Activated CD4-positive, alpha-beta T cell treated with anti-CD3 and anti-CD28 coated beads for 36 hours (primary cell): Measurements from ENCODE around the gene ZNF786. TPM values are rescaled to one million over a fixed set of nuclear protein-coding genes. Genes with fewer than 3 reads are reported as not detected.
"Not testable (repeated sequence)": the region's sequence is repeated elsewhere in the genome, so short reads cannot be mapped to it uniquely, and the experiment has no call there.

Source experiments
- ATAC-seq: fragments of 200-7000 bp; cut with Tn5 transposase; one replicate; pipeline ENCODE4 v1.10.0; 2021; ENCODE audit warnings: mild to moderate bottlenecking, moderate library complexity
- CTCF ChIA-PET: fragments of 350-600 bp; sonication (Branson Sonifier 250); formaldehyde crosslinking; loops from one replicate; lab custom pipeline; 2021; ENCODE audit warnings: antibody characterized with exemption; lab: Charles Lee
- POLR2A ChIA-PET: fragments of 350-600 bp; sonication (Branson Sonifier 250); formaldehyde crosslinking; loops from one replicate; lab custom pipeline; 2021; ENCODE audit warnings: antibody characterized with exemption, inconsistent platforms; lab: Charles Lee
- DNase-seq: peaks from one replicate; pipeline ENCODE4 v3.0.0-alpha.2; 2020
- H3K27ac Mint-ChIP-seq: one replicate; pipeline ENCODE4 v1.8.0; 2021; ENCODE audit warnings: mixed read lengths
- H3K27me3 Mint-ChIP-seq: one replicate; pipeline ENCODE4 v1.8.0; 2021; ENCODE audit warnings: mixed read lengths
- H3K36me3 Mint-ChIP-seq: one replicate; pipeline ENCODE4 v1.8.0; 2021; ENCODE audit warnings: low read depth, mixed read lengths
- H3K4me1 Mint-ChIP-seq: one replicate; pipeline ENCODE4 v1.8.0; 2021; ENCODE audit warnings: mixed read lengths
- H3K4me3 Mint-ChIP-seq: one replicate; pipeline ENCODE4 v1.8.0; 2021; ENCODE audit warnings: mild to moderate bottlenecking, moderate library complexity, mixed read lengths
- H3K9me3 Mint-ChIP-seq: one replicate; pipeline ENCODE4 v1.8.0; 2021; ENCODE audit warnings: low read depth, mixed read lengths
- intact Hi-C, 2 experiments: fragments of 100-400 bp; cut with DNase I in 1 of 2; cut with micrococcal nuclease in 1 of 2; formaldehyde crosslinking; loops; one replicate each; pipeline versions ENCODE4 v1.14.2 to v1.15.1; 2022 to 2024; cut with DNase I, micrococcal nuclease
- total RNA-seq, 2 experiments: library from RNA; stranded (reverse); gene quantifications; one replicate each; pipeline ENCODE4 v1.2.3, GENCODE V29; 2021

Gene ZNF786
- total RNA-seq, 2 experiments from 2014 or later: 4.4 to 4.8 TPM

DNA sequence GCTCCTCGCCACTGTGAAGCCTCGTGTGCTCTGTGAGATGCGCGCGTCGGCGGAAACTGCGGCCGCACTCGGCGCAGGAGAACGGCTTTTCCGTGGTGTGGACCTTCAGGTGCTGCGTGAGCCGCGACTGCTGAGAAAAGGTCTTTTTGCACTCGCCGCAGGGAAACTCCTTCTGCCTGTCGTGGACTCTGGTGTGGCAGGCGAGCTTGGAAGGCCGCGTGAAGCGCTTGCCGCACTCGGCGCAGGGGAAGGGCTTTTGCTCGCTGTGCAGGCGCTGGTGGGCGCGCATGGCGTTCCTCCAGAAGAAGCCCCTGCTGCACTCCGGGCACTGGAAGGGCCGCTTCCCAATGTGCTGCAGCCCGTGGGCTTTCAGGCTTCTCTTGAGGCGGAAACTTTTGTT lies 13.7 kb upstream of the ZNF786 start:
- H3K9me3 Mint-ChIP-seq: no peaks in the 10 kb centered on the region
- intact Hi-C loops: no loop called here
- POLR2A ChIA-PET: no interaction called here
- H3K27ac Mint-ChIP-seq: no peak overlapping the region
- no peaks in the 10 kb centered on the region for H3K27me3 Mint-ChIP-seq
- ATAC-seq: no peak
- no peak overlapping the region for H3K4me3 Mint-ChIP-seq
- CTCF ChIA-PET: no interaction called here
- DNase-seq: no peak
- peaks cover 5% of the 10 kb centered on the region for H3K4me1 Mint-ChIP-seq
- H3K36me3 Mint-ChIP-seq: no peaks in the 10 kb centered on the region

DNA sequence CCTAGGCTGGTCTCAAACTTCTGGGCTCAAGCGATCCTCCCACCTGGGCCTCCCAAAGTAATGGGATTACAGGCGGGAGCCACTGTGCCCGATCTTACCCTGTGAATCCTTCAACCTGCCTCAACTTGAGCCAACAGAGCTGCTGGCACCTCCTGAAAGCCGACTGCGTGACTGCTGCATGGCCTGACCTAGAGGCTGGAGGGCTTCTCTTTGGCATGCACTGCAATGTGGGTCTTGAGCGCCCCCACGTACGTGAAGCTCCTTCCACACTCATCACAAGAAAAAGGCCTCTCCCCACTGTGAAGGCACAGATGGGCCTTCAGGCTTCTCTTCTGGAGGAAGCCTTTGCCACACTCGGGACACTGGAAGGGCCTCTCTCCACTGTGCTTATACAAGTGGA lies 12.9 kb upstream of the ZNF786 start:
- H3K4me3 Mint-ChIP-seq: no peak overlapping the region
- no peaks in the 10 kb centered on the region for H3K27me3 Mint-ChIP-seq
- CTCF ChIA-PET: interaction anchor here (0.6 kb wide), 2 partner anchors 43 to 105 kb away, joined by 3 to 4 read pairs; no protein-coding TSS in a partner anchor
- POLR2A ChIA-PET: no interaction called here
- no peak overlapping the region for H3K27ac Mint-ChIP-seq
- H3K9me3 Mint-ChIP-seq: no peaks in the 10 kb centered on the region
- intact Hi-C loops: no loop called here
- no peak for DNase-seq
- no peaks in the 10 kb centered on the region for H3K36me3 Mint-ChIP-seq
- no peak for ATAC-seq
- H3K4me1 Mint-ChIP-seq: peaks cover 5% of the 10 kb centered on the region

DNA sequence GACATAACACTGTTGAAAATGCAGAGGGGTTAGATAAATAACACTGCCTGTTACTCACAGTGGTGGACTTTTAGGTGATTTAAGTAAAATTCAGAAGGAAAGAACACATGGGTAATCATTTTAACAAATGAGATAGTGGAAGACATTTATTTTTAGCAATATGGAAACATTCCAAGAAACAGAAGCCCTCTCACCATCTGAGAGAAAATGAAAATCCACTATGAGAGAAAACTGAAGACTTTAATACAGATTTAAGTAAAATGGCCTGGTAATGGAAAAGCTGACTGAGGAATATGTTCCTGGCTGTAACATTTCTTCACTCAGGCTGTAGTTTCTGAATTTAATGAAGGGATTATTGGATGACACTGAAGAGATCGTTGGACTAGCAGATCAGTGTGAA lies 12.1 kb upstream of the ZNF786 start:
- intact Hi-C loops: no loop called here
- no peak for ATAC-seq
- no peak overlapping the region for H3K4me3 Mint-ChIP-seq
- H3K9me3 Mint-ChIP-seq: no peaks in the 10 kb centered on the region
- ChIA-PET POLR2A (no interaction called here), CTCF (no interaction called here)
- H3K36me3 Mint-ChIP-seq: no peaks in the 10 kb centered on the region
- no peak overlapping the region for H3K27ac Mint-ChIP-seq
- peaks cover 5% of the 10 kb centered on the region for H3K4me1 Mint-ChIP-seq
- no peaks in the 10 kb centered on the region for H3K27me3 Mint-ChIP-seq
- no peak for DNase-seq

DNA sequence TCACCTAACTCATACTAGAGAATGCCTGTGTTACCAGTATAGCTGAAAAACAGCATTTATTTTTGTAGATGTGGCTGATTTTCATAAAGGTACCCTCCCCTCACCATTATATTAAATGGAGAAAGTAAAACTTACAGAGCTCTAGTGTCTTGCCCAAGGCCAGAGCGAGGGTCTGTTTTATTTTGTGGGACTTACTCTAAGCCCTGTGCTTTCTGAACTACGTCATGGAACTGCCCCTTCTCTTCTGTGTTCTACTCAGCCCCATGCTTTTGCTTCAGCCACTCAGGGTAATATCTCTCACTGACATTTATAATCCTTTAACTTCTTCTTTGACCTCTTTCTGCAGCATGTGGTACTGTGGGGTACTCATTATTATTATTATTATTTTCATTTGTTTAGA lies 10.3 kb upstream of the ZNF786 start:
- ChIA-PET POLR2A (no interaction called here), CTCF (interaction anchor here (1.0 kb wide), 1 partner anchor 94 kb away, joined by 4 read pairs; the partner anchor contains the start of gene ZNF282)
- Mint-ChIP-seq H3K4me3 (no peak overlapping the region), H3K27ac (no peak overlapping the region), H3K27me3 (no peaks in the 10 kb centered on the region), H3K36me3 (no peaks in the 10 kb centered on the region), H3K9me3 (no peaks in the 10 kb centered on the region), H3K4me1 (peaks cover 5% of the 10 kb centered on the region)
- intact Hi-C loops: no loop called here
- no peak for ATAC-seq
- DNase-seq: no peak

DNA sequence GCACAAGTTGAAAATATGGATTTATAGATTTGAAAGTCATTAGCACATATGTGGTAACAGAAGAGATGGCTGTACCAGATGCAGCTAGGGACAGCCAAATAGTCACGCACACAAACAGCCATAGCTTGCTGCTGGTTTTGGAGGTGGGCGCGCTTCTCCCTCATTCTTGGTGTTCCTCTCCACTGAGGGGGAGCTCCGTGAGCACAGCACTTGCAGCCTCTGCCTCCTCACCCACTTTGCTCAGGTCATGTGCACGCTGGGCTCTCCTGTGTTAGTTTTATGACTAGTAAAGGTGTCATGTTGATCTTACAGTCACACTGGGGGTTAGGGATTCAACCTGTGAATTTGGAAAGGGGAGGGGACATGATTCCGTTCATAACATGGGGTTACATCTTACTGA lies 8.5 kb upstream of the ZNF786 start:
- ATAC-seq (no peak), DNase-seq (no peak)
- POLR2A ChIA-PET: no interaction called here
- Mint-ChIP-seq H3K9me3 (no peaks in the 10 kb centered on the region), H3K4me3 (no peak overlapping the region), H3K27ac (no peak overlapping the region), H3K27me3 (no peaks in the 10 kb centered on the region), H3K4me1 (peaks cover 5% of the 10 kb centered on the region), H3K36me3 (no peaks in the 10 kb centered on the region)
- CTCF ChIA-PET: interaction anchor here (0.7 kb wide), 1 partner anchor 16 kb away, joined by 3 read pairs; no protein-coding TSS in a partner anchor
- intact Hi-C loops: no loop called here

DNA sequence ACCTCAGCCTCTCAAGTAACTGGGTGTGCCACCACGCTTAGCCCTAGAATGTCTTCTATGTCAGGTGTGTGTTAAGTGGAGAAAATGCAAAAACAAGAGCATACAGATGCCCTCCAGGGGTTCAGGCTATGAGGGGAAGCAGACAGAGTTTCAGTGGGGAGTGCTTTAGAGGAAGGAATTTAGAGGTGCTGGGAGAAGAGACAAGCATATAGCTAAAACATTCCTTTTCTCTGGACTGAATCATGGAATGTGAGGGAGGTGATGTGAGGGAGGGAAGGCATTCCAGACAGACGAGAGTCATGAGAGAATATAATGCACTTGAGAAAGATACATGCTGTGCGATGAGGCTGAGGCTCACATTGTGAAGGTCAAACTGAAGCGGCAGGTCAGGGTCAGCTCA lies 6.6 kb upstream of the ZNF786 start:
- ChIA-PET POLR2A (no interaction called here), CTCF (interaction anchor here (0.6 to 1.3 kb wide), 2 partner anchors 12 to 35 kb away, joined by 3 to 8 read pairs; no protein-coding TSS in a partner anchor)
- Mint-ChIP-seq H3K27me3 (no peaks in the 10 kb centered on the region), H3K9me3 (no peaks in the 10 kb centered on the region), H3K36me3 (no peaks in the 10 kb centered on the region), H3K4me1 (peaks cover 2% of the 10 kb centered on the region), H3K4me3 (no peak overlapping the region), H3K27ac (no peak overlapping the region)
- ATAC-seq: no peak
- intact Hi-C loops: no loop called here
- DNase-seq: no peak

DNA sequence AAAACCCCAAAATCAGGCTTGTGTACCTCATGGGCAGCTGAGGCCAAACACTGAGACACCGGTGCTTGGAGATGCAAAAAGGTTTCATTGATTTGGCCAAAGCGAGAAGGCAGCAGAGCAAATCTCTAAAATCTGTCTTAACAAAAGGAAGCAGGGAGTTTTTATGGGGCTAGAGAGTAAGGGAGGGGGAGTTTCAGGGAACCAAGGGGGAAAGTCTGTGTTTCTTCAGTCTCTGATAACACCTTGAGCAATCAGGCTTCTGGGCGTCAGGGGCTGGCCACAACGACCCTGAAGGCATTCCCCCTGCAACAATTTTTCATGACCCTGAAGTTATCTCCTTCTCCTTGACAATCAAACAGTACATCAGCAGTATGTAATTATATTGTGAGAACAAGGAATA lies 2.7 kb upstream of the ZNF786 start:
- H3K27ac Mint-ChIP-seq: no peak overlapping the region
- H3K4me3 Mint-ChIP-seq: no peak overlapping the region
- H3K9me3 Mint-ChIP-seq: no peaks in the 10 kb centered on the region
- peaks cover 14% of the 10 kb centered on the region for H3K4me1 Mint-ChIP-seq
- DNase-seq (no peak), ATAC-seq (no peak)
- ChIA-PET POLR2A (interaction anchor here (0.9 kb wide), 1 partner anchor 54 kb away, joined by 3 read pairs; the partner anchor contains the start of gene ZNF398), CTCF (interaction anchor here (0.7 to 1.0 kb wide), 2 partner anchors 21 to 88 kb away, joined by 3 read pairs; no protein-coding TSS in a partner anchor)
- no peaks in the 10 kb centered on the region for H3K36me3 Mint-ChIP-seq
- intact Hi-C loops: loop anchor here in 1 of 2 experiments (5.0 kb wide), 2 partner anchors 106 to 529 kb away; no protein-coding TSS in a partner anchor
- no peaks in the 10 kb centered on the region for H3K27me3 Mint-ChIP-seq

DNA sequence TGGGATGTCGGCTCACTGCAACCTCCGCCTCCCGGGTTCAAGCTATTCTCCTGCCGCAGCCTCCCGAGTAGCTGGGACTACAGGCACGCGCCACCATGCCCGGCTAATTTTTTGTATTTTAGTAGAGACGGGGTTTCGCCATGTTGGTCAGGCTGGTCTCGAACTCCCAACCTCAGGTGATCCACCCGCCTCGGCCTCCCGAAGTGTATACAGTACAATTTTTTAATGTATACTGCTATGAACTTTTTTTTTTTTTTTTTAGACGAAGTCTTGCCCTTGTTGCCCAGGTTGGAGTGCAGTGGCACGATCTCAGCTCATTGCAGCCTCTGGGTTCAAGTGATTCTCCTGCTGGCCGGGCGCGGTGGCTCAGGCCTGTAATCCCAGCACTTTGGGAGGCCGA lies 1.7 kb upstream of the ZNF786 start:
- POLR2A ChIA-PET, H3K27me3 Mint-ChIP-seq, DNase-seq, H3K9me3 Mint-ChIP-seq, ATAC-seq, H3K36me3 Mint-ChIP-seq, H3K27ac Mint-ChIP-seq: not testable (repeated sequence)
- peak overlapping the region; percentile 89 for H3K4me3 Mint-ChIP-seq
- CTCF ChIA-PET: interaction anchor here (1.2 kb wide), 2 partner anchors 27 to 33 kb away, joined by 3 to 5 read pairs; no protein-coding TSS in a partner anchor
- intact Hi-C loops: loop anchor here in 1 of 2 experiments (5.0 kb wide), 2 partner anchors 105 to 530 kb away; no protein-coding TSS in a partner anchor
- H3K4me1 Mint-ChIP-seq: peaks cover 19% of the 10 kb centered on the region

DNA sequence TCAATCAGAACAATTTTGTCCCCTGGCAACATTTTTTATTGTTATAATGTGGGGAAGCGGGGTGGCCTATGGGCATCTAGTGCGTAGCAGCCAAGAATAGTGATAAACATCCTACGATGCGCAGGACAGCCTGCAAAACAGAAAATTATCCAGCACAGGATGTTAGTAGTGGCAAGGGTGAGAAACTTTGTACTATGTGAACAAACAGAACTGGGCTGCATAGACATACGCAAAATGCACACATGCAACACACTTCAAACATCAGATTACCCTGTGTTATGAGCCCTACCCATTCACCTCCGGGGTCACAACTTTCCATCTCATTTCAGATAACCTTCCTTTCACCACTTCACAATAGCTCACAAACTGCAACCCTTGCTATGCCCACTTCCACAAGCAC lies 3.1 kb downstream of the ZNF786 start:
- ATAC-seq: no peak
- Mint-ChIP-seq H3K9me3 (peaks cover 10% of the 10 kb centered on the region), H3K27me3 (no peaks in the 10 kb centered on the region), H3K27ac (no peak overlapping the region), H3K36me3 (peaks cover 23% of the 10 kb centered on the region), H3K4me3 (no peak overlapping the region), H3K4me1 (peaks cover 17% of the 10 kb centered on the region)
- CTCF ChIA-PET: interaction anchor here (0.9 kb wide), 1 partner anchor 21 kb away, joined by 3 read pairs; no protein-coding TSS in a partner anchor
- intact Hi-C loops: no loop called here
- no peak for DNase-seq
- POLR2A ChIA-PET: interaction anchor here (0.6 kb wide), 1 partner anchor 60 kb away, joined by 6 read pairs; the partner anchor contains the start of gene ZNF398

DNA sequence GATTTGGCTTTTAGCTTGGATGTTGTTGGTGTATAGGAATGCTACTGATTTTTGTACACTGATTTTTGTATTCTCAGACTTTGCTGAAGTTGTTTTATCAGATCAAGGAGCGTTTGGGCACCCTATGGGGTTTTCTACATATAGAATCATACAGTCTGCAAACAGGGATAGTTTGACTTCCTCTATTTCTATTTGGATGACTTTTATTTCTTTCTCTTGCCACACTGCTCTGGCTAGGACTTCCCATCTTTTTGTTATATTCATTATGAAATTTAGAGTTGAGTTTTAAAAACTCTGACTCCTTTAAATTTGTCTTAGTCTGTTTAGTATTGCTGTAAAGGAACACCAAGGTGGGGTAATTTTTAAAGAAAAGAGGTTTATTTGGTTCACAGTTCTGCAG lies 4.7 kb downstream of the ZNF786 start:
- peaks cover 16% of the 10 kb centered on the region for H3K4me1 Mint-ChIP-seq
- no peaks in the 10 kb centered on the region for H3K27me3 Mint-ChIP-seq
- peaks cover 10% of the 10 kb centered on the region for H3K9me3 Mint-ChIP-seq
- no peak overlapping the region for H3K4me3 Mint-ChIP-seq
- DNase-seq: no peak
- ChIA-PET POLR2A (no interaction called here), CTCF (interaction anchor here (2.5 kb wide), 1 partner anchor 20 kb away, joined by 9 read pairs; no protein-coding TSS in a partner anchor)
- intact Hi-C loops: no loop called here
- peaks cover 23% of the 10 kb centered on the region for H3K36me3 Mint-ChIP-seq
- no peak overlapping the region for H3K27ac Mint-ChIP-seq
- no peak for ATAC-seq

DNA sequence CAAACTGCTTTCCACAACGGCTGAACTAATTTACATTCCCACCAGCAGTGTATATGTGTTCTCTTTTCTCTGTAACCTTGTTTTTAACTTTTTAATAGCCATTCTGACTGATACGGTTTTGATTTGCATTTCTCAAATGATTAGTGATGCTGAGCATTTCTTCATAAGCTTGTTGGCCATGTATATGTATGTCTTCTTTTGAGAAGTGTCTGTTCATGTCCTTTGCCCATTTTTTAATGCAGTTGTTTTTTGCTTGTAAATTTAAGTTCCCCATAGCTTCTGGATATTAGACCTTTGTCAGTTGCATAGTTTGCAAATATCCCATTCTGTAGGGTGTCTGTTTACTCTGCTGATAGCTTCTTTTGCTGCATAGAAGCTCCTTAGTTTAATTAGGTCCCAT lies 6.1 kb downstream of the ZNF786 start:
- ATAC-seq: no peak

DNA sequence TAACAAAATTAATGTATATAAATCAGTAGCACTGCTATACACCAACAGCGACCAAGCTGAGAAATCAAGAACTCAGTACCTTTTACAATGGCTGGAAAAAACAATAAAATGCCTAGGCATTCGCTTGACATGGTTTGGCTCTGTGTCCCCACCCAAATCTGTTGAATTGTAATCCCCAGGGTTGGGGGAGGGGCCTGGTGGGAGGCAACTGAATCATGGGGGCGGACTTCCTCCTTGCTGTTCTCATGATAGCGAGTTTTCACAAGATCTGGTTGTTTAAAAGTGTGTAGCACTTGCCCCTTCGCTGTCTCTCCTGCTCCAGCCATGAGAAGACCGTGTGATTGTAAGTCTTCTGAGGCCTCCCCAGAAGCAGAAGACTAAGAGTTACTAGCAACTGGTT lies 8.6 kb downstream of the ZNF786 start:
- Mint-ChIP-seq H3K36me3 (peaks cover 29% of the 10 kb centered on the region), H3K27ac (no peak overlapping the region), H3K4me3 (no peak overlapping the region), H3K4me1 (peaks cover 2% of the 10 kb centered on the region), H3K9me3 (peaks cover 10% of the 10 kb centered on the region), H3K27me3 (no peaks in the 10 kb centered on the region)
- CTCF ChIA-PET: no interaction called here
- intact Hi-C loops: no loop called here
- ATAC-seq (no peak), DNase-seq (no peak)
- POLR2A ChIA-PET: no interaction called here

More for the DNA sequence above, 6.1 kb downstream of the ZNF786 start:
- ChIA-PET CTCF (interaction anchor here (0.7 to 2.5 kb wide), 3 partner anchors 11 to 59 kb away, joined by 3 to 9 read pairs (median 5); no protein-coding TSS in a partner anchor), POLR2A (no interaction called here)
- intact Hi-C loops: no loop called here
- Mint-ChIP-seq H3K4me3 (no peak overlapping the region), H3K27me3 (no peaks in the 10 kb centered on the region), H3K27ac (no peak overlapping the region), H3K4me1 (peaks cover 12% of the 10 kb centered on the region), H3K9me3 (peaks cover 10% of the 10 kb centered on the region), H3K36me3 (peaks cover 27% of the 10 kb centered on the region)
- DNase-seq: no peak
